Cardiac septum (tissue), 1 donor: ENCODE data around the gene DIP2C. TPM values are rescaled to one million over a fixed set of nuclear protein-coding genes. Genes with fewer than 3 reads are reported as not detected.
"Not testable (repeated sequence)": the region's sequence is repeated elsewhere in the genome, so short reads cannot be mapped to it uniquely, and the experiment has no call there.

Source experiments
- DNase-seq: peaks from one replicate; pipeline ENCODE4 v3.0.0-alpha.2; 2020; ENCODE audit warnings: low spot score
- intact Hi-C: fragments of 100-400 bp; cut with DNase I; formaldehyde crosslinking; loops from one replicate; pipeline ENCODE4 v1.14.0; 2022
- total RNA-seq: library from RNA; stranded (reverse); fragmentation: NEBNext Ultra II Directional; extraction: Animal tissue kit (Norgen Biotek cat#: 25700); gene quantifications from one replicate; pipeline ENCODE4 v1.2.1, GENCODE V29; 2021
- donor health status: DM: no; HTN: no; CAD: no.

The DIP2C gene
- total RNA-seq, 1 donor from 2014 or later, result 28.8 TPM

GRCh38 chr10:310371-310770, 379.1 kb downstream of the DIP2C start:
- DNase-seq, result no peak
- intact Hi-C loops, result no loop called here

- intact Hi-C loops, result no loop called here
- no peak for DNase-seq
These were observed 380.8 kb downstream of the DIP2C start for GRCh38 chr10:308572-309085.

DNA sequence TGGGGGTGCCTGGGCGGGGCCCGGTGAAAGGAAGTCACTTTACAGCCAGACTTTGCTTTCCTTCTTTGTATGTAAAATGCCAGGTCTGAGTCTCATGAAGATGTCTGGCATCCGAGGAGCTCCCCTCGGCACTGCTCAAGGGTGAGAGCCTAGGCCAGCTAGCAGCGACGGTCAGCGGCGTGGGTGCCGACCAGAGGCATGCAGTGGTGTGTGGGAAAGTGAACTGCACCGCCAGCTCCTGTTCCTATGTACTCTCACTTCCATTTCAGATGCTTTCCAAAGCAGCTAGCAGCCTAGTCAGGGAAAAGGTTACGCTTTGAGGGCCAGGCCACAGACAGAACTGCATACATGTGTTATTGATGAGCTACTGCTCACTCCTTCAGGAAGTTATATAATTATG, 381.4 kb downstream of the DIP2C start:
- intact Hi-C loops, result no loop called here
- DNase-seq, result no peak

GRCh38 chr10:307659-308058, 381.8 kb downstream of the DIP2C start:
- intact Hi-C loops, result no loop called here
- no peak for DNase-seq

DNA sequence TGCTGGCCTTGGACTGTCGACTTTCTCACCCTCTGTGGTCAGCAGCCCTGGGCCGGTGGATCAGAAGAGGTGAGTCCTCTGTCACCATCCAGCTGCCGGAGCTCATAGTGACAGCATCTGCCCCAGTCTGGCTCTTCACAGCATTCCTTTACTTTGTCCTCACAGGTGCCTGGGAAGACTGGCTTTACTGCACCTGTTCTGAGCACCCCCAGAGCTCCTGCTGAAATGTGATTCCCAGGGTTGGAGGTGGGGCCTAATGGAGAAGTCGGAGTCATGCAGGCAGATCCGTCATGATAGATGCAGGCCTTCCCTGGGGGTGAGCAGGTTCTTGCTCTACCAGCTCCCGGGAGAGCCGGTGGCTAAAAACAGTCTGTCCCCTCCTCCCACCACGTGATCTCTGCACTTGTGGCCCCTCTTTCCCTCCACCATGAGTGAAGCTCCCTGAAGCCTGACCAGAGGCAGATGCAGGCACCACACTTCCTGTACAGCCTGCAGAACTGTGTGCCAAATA, 382.7 kb downstream of the DIP2C start:
- intact Hi-C loops, result no loop called here
- no peak for DNase-seq

DNA sequence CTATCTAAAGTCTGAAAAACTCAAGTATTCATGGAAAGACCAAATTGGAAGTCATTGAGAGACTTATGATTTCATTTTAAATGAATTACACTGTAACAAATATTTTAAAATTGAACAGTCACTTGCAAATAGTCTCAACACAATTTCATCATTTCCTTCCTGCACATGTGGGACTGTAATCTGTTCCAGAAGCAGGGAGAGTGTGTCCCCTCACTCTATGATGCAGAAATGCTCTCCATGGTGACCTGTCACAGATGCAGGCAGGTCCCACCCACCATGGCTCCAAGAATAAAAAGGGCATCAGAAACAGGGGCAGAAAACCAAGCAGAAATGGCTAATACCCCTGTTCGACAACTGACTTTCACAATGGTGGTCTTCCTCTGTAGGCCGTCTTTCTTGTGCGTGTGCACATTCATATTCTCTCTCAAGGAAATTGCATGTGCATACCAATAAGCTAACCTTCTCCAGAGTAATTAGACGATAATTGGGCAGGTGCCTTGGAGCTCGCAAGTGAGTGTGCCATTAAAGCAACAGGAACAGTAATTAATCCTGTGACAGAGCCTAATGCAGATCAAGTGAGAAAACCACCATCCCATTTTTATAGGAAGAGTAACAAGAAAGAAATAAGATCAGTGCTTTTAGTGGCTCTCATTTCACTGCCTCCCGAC, 383.3 kb downstream of the DIP2C start:
- intact Hi-C loops, result no loop called here
- DNase-seq, result no peak

DNA sequence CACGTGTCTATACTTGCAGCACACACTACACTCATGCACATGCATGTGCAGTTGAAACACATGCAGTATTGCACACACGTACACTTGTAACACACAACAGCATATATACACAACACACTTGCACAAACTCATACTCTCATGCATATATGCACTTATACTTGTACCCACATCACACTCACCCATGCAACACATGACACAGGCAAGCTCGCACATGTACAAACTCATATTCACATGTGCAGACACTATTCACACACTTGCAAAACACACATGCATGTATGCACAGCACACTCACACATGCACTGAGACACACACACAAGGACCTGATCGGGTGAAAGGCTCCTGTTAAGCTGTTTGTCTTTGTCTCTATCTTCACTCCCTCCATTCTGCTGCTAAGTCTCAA, 384.4 kb downstream of the DIP2C start:
- intact Hi-C loops, result no loop called here
- no peak for DNase-seq

GRCh38 chr10:301536-301935, 387.9 kb downstream of the DIP2C start:
- intact Hi-C loops, result no loop called here
- DNase-seq, result no peak

- DNase-seq, intact Hi-C loops: not testable (repeated sequence)
These were observed 388.9 kb downstream of the DIP2C start for GRCh38 chr10:300580-300979.

DNA sequence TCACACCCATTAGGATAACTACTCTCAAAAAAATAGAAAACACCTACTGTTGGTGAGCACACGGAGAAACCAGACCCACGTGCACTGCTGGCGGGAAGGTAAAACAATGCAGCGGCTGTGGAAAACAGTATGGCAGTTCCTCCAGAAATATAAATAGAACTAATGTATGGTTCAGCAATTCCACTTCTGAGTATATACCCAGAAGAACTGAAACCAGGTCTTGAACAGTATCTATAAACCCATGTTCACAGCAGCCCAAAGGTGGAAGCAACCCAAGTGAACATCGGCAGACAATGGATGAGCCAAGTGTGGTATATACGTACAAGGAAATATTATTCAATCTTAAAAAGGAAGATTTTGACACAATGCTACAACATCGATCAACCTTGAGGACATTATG, 389.5 kb downstream of the DIP2C start:
- DNase-seq, result no peak
- intact Hi-C loops, result no loop called here

DNA sequence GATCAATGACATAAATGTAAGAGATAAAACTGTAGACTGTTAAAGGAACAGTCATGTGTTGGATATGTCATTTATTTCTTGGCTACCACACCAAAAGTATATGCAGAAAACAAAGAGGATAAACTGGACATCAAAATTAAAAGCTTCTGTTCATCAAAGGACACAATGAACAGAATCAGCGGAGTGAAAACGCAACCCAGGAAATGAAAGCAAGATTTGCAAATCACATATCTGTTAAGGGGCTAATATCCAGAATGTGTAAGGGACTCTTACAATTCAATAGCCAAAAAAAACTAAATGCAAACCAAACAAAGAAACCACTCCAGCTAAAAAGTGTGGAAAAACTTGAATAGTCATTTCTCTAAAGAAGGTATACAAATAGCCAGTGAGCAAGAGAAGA, 390.0 kb downstream of the DIP2C start:
- no peak for DNase-seq
- intact Hi-C loops, result no loop called here

DNA sequence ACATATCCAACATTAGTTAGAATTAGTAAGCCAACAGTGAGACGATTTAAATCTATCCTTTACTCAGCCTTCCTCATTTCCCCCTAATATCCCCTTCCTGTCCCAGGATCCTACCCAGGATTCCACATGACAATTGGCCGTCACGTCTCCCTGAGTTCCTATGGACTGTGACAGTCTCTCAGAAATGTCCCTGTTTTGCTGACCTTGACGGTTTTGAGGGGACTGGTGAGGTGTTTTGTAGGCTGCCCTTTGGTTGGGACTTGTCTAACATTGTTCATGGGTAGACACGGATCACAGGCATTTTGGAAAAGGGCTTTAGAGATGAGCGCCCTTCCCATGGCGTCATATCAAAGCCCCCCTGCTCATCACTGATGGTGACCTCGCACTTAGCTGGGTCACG, 391.4 kb downstream of the DIP2C start:
- intact Hi-C loops, result no loop called here
- DNase-seq, result no peak

- intact Hi-C loops, result no loop called here
These were observed 391.9 kb downstream of the DIP2C start for GRCh38 chr10:297567-297966.

GRCh38 chr10:293636-294035, 395.8 kb downstream of the DIP2C start:
- DNase-seq, result no peak
- intact Hi-C loops, result no loop called here

More at GRCh38 chr10:297567-297966, 391.9 kb downstream of the DIP2C start:
- no peak for DNase-seq

DNA sequence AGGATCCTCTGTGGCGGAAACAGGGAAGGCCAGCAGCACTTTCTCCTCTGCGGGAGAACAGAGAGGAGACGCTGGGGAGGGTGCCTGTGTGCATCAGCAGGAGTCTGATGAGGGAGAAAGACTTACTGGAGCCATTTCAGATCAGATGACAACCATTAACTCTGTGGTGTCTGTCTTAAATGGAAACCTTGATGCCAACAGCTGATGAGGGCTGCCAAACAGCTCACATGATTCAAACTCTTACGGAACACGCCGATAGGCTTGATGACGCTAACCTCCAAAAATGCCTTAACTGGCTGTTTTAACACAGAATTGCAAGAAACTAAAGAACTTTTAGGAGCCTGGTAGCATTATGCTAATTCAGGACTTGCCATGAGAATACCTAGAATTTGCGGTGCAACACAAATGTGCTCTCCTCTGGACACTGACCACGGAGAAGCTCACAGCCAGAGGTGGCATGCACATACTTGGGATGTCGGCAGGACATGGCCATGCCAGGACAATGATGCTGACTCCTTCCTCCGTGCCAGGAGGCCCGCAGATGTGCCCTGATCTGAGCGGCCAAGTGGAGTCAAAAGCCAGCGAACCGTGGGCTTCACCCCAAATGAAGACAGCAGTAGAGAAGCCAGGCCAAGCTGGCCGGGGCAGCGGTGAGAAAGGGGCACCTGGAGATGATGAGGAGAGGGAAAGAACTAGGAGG, 399.3 kb downstream of the DIP2C start:
- no peak for DNase-seq
- intact Hi-C loops, result no loop called here

DNA sequence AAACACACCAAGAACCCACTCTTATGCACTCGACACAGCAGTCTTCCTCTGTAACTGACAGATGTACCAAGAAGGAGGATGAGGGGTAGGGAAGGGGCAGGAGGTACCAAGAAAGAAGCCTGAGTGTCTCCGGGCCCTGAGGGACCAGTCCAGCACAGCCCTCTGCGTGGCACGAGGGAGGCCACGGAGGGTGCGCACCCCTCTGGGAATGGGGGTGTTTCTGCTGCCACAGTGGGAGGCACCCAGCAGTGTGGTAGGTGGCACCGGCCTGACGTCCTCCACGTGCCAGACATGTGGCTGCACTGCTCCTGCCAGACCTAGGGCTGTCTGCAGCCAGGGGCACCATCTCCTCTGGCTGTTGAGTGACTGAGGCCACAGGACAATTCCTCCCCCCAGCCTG, 399.9 kb downstream of the DIP2C start:
- DNase-seq, result no peak
- intact Hi-C loops, result no loop called here

GRCh38 chr10:288316-289200, 400.9 kb downstream of the DIP2C start:
- intact Hi-C loops, result no loop called here
- DNase-seq, result no peak

DNA sequence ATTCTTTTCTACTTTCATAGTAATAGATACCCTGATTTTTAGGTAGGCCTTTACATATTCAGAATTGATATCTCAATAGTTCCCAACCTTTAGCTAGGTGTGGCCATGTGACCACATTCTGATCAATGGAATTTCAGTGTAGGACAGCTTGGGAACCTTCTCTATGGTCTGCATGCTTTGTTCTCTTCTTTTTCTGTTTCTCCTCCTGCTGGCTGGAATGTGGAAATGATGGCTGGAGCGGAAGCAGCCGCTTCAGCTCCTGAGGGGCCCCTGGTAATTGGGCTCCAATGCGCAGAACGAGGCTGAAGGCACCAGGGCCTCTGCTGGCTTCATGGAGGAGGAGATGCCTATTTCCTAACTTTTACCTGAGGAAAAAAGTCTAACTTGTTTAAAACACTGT, 401.7 kb downstream of the DIP2C start:
- intact Hi-C loops, result no loop called here
- no peak for DNase-seq

DNA sequence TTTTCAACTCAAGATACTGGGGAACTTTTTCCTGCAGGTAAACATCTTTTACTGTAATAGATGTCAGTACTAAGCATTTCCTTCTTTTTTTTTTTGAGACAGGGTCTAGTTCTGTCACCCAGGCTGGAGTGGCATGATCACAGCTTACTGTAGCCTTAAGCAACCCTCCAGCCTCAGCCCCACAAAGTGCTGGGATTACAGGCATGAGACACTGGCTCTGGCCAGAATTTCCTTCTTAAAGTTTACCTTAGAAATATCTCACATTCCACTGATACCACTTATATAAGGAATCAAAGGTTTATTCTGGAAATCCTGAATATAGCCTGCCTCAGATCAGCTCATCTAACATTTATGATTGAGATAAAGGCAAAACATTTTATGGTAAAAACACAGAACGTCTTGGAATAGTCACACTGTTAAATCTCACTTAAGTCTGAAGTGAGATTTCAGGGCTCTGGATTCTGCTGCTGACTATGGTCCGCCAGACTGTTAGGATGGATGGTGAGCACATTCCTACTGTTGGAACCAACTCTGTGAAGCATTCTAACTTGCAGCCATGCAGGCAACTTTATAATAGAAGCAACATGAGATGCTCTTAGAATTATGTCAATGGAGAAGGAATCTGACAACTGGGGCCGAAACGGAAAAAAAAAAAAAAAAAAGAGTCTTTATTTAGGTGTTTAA, 402.3 kb downstream of the DIP2C start:
- intact Hi-C loops, result no loop called here
- DNase-seq, result no peak

DNA sequence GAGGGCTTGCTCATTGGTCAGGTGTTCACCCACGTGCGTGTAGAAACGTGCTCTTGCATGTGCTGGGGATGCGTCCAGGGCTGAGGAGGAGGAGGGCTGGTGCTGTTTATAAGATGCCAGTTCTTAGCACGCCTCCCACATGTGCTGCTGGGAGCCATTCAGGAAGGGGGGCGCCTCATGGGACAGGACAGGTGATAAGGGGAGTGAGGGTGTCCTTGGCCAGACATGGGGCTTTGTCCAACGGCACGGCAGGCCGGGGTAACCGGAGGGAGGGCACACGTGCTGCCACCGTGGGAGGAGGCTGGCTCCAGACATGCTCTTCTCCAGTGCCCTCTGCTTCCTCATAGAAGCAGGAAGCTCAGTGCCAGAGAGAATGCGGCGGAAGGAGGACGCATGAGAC, 404.3 kb downstream of the DIP2C start:
- no peak for DNase-seq
- intact Hi-C loops, result no loop called here
